Natural killer cell (primary cell): ENCODE results near the gene CCDC12. TPM values are rescaled to one million over a fixed set of nuclear protein-coding genes. Genes with fewer than 3 reads are reported as not detected.

ENCODE experiments used
- ATAC-seq, 3 donors: fragments of 150-1000 bp in 2 of 3; fragments of 200-7000 bp in 1 of 3; cut with Tn5 transposase; 1 replicate in 1 of 3; 2 replicates in 2 of 3; pipeline ENCODE4 v1.10.0; 2021; ENCODE audit warnings: mild to moderate bottlenecking in 2 of 3, moderate library complexity in 2 of 3
- DNase-seq, 2 donors: peaks; one replicate each; pipeline versions ENCODE4 v3.0.0 to v3.0.0-alpha.2; 2013 to 2021; ENCODE audit warnings: mixed read lengths in 1 of 2
- H3K27ac ChIP-seq: one replicate; pipeline ENCODE4 v1.5.1; 2013; ENCODE audit warnings: mild to moderate bottlenecking, low read length
- H3K27me3 ChIP-seq: one replicate; pipeline ENCODE4 v1.6.1; 2013; ENCODE audit warnings: low read length; ENCODE audit not compliant: control insufficient read depth, insufficient read depth
- H3K36me3 ChIP-seq: one replicate; pipeline ENCODE4 v1.6.1; 2013; ENCODE audit warnings: low read length; ENCODE audit not compliant: control insufficient read depth, insufficient read depth
- H3K4me1 ChIP-seq: one replicate; pipeline ENCODE4 v1.6.1; 2013; ENCODE audit warnings: low read length; ENCODE audit not compliant: control insufficient read depth, insufficient read depth
- H3K4me3 ChIP-seq: one replicate; pipeline ENCODE4 v1.5.1; 2013; ENCODE audit warnings: low read length
- H3K9me3 ChIP-seq: one replicate; pipeline ENCODE4 v1.6.1; 2013; ENCODE audit warnings: low read length; ENCODE audit not compliant: control insufficient read depth, insufficient read depth
- H3K27ac Mint-ChIP-seq, 2 donors: one replicate each; pipeline ENCODE4 v1.8.0; 2022; ENCODE audit warnings: mild to moderate bottlenecking in 2 of 2, mixed read lengths in 2 of 2, moderate library complexity in 1 of 2
- H3K27me3 Mint-ChIP-seq, 2 donors: one replicate each; pipeline ENCODE4 v1.8.0; 2022; ENCODE audit warnings: low read depth in 2 of 2, mixed read lengths in 2 of 2
- H3K36me3 Mint-ChIP-seq: one replicate; pipeline ENCODE4 v1.8.0; 2022; ENCODE audit warnings: mixed read lengths
- H3K4me1 Mint-ChIP-seq, 2 donors: one replicate each; pipeline ENCODE4 v1.8.0; 2022; ENCODE audit warnings: mixed read lengths in 2 of 2
- H3K4me3 Mint-ChIP-seq: one replicate; pipeline ENCODE4 v1.8.0; 2022; ENCODE audit warnings: mild to moderate bottlenecking, moderate library complexity, mixed read lengths
- H3K9me3 Mint-ChIP-seq, 2 donors: one replicate each; pipeline ENCODE4 v1.8.0; 2022; ENCODE audit warnings: mixed read lengths in 2 of 2
- WGBS: methylation state at CpG from one replicate; pipeline ENCODE4 v1.1.7; 2013; ENCODE audit warnings: missing lambda C conversion rate; ENCODE audit not compliant: insufficient coverage; 5-methylcytosine and 5-hydroxymethylcytosine counted together
- intact Hi-C: fragments of 100-400 bp; cut with micrococcal nuclease; formaldehyde crosslinking; loops from one replicate; pipeline ENCODE4 v1.14.2; 2022
- total RNA-seq, 4 donors: library from RNA; stranded (reverse); fragments of 120-200 nt in 1 of 4; gene quantifications; one replicate each; pipeline versions ENCODE4 v1.2.3 to v1.2.4, GENCODE V29; 2013 to 2022
- TF ChIP-seq, protein P1 (sequence below): fragments of 200-600 bp; IDR thresholded peaks from one replicate; pipeline ENCODE4 v1.8.0; 2022; ENCODE audit warnings: antibody characterized with exemption

CCDC12 gene
- total RNA-seq, 3 donors from 2014 or later (not counting 1 experiment from before 2014, with no cell fraction given), result 104 to 114 (median 111) TPM

DNA sequence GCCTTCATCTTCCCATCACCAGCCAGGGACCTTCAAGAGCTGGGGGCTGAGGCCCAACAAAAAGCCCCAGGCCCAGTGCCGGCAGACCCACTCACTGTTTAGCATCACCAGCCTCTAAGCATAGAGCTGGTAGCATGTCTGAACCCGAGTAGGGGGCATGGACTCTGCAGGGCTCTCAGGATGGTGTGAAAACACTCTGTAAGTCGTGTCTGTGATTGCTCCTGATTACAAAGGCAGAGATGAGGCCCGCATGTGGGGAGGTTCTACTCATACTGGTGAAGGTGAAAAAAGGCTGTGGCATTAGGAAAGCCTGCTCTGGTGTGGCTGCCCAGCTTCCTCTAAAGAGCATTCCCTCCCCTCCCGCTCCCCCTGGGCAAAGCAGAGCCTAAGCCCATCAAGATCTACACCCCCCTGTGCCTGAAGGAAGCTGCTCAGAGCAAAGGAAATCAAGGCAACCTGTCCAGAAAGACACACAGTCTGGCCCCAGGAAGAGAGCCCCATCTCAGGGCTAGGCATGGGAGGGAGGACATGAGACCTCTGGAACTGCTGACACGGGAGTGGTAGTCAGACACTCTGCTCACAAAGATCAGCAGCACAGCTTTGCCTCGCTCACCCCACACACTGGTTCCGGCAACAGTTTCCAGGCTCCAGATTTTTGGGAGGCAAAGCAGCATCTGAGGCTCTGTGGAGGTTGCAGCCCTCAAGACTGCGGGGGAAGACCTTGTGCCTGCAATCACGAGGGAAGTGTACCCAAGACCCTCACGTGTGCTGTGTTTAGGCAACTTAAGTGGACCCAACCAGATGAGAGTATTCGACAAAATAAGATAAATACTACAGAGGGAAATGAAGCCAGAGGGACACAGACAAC is 36.7 kb downstream of the CCDC12 start:
- H3K27me3 Mint-ChIP-seq, result no peaks in the 10 kb centered on the region
- DNase-seq (no peak), ATAC-seq (peak; percentile 68 to 74 (median 69))
- no peaks in the 10 kb centered on the region for H3K27me3 ChIP-seq
- TF ChIP-seq, protein P1, sequence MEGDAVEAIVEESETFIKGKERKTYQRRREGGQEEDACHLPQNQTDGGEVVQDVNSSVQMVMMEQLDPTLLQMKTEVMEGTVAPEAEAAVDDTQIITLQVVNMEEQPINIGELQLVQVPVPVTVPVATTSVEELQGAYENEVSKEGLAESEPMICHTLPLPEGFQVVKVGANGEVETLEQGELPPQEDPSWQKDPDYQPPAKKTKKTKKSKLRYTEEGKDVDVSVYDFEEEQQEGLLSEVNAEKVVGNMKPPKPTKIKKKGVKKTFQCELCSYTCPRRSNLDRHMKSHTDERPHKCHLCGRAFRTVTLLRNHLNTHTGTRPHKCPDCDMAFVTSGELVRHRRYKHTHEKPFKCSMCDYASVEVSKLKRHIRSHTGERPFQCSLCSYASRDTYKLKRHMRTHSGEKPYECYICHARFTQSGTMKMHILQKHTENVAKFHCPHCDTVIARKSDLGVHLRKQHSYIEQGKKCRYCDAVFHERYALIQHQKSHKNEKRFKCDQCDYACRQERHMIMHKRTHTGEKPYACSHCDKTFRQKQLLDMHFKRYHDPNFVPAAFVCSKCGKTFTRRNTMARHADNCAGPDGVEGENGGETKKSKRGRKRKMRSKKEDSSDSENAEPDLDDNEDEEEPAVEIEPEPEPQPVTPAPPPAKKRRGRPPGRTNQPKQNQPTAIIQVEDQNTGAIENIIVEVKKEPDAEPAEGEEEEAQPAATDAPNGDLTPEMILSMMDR, result no peak
- H3K36me3 ChIP-seq, result peaks cover 39% of the 10 kb centered on the region
- peak overlapping the region; percentile 74 for H3K4me3 Mint-ChIP-seq
- H3K9me3 Mint-ChIP-seq, result no peaks in the 10 kb centered on the region
- H3K4me1 Mint-ChIP-seq, result peaks cover 70 to 71% of the 10 kb centered on the region in 2 donors
- H3K4me1 ChIP-seq, result peaks cover 82% of the 10 kb centered on the region
- 66% methylated on average over 12 of the region's 12 CpGs for WGBS
- H3K36me3 Mint-ChIP-seq, result peaks cover 13% of the 10 kb centered on the region
- H3K27ac ChIP-seq, result peak overlapping the region; percentile 55
- H3K9me3 ChIP-seq, result no peaks in the 10 kb centered on the region
- peak overlapping the region; percentile 88 to 99 for H3K27ac Mint-ChIP-seq
- intact Hi-C loops, result no loop called here
- H3K4me3 ChIP-seq, result no peak overlapping the region

DNA sequence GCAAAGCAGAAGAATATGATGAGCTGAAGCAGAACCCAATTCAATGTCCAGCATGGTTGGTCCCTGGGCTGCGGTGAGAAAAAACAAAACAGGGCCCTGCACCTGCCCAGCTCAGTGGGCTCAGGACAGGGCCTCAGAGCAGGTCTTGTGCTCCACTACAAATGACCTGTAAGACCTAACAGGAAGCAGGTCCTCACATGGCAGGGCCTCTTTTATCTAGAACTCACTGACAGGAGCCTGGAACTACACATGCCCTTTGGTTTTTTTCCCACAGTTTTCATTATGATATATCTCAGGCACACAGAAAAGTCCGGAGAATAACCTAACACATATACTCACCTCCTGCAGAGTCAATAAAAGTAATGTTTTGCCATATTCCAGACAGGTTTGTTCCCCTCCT is 38.4 kb downstream of the CCDC12 start:
- Mint-ChIP-seq H3K4me3 (peak overlapping the region; percentile 42), H3K27me3 (no peaks in the 10 kb centered on the region), H3K4me1 (peaks cover 60 to 62% of the 10 kb centered on the region in 2 donors), H3K9me3 (no peaks in the 10 kb centered on the region), H3K36me3 (peaks cover 13% of the 10 kb centered on the region), H3K27ac (peak overlapping the region; percentile 88 to 99)
- H3K27me3 ChIP-seq, result no peaks in the 10 kb centered on the region
- no peak for ATAC-seq
- no peak overlapping the region for H3K4me3 ChIP-seq
- peaks cover 80% of the 10 kb centered on the region for H3K4me1 ChIP-seq
- DNase-seq, result no peak
- TF ChIP-seq, protein P1, result no peak
- peaks cover 43% of the 10 kb centered on the region for H3K36me3 ChIP-seq
- H3K27ac ChIP-seq, result peak overlapping the region; percentile 55
- H3K9me3 ChIP-seq, result no peaks in the 10 kb centered on the region
- WGBS, result 80% methylated on average over 2 of the region's 2 CpGs
- intact Hi-C loops, result no loop called here

DNA sequence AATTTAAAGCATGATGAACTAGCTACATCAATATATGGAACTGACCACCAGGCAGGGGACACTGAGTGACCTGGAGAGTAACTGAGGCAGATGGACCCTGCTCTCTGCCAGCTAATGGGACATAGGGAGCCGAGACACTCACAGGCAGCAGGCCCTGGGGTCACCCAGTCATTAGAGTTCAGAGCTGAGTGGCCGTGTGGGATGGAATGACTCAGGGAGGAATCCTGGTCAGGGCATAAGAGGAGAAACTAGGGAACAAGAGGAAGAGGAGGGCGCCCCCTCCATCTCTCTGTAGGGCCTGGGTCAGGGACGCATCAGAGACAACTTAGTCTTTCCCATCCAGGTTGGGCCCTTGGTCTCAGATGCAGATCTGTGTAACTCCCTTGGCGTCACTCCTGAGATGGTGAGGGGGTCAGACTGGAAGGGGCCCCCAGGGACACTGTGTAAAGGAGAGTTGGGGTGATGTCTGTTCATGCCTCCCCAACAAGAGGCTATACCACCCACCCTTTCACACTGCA is 39.8 kb downstream of the CCDC12 start:
- H3K4me1 ChIP-seq, result peaks cover 81% of the 10 kb centered on the region
- no peaks in the 10 kb centered on the region for H3K9me3 ChIP-seq
- intact Hi-C loops, result no loop called here
- Mint-ChIP-seq H3K4me3 (peak overlapping the region; percentile 17), H3K27ac (peak overlapping the region; percentile 38 to 50), H3K4me1 (peaks cover 57 to 59% of the 10 kb centered on the region in 2 donors), H3K36me3 (peaks cover 13% of the 10 kb centered on the region), H3K27me3 (no peaks in the 10 kb centered on the region), H3K9me3 (no peaks in the 10 kb centered on the region)
- peaks cover 39% of the 10 kb centered on the region for H3K36me3 ChIP-seq
- TF ChIP-seq, protein P1, result no peak
- no peak for ATAC-seq
- H3K4me3 ChIP-seq, result no peak overlapping the region
- no peaks in the 10 kb centered on the region for H3K27me3 ChIP-seq
- H3K27ac ChIP-seq, result no peak overlapping the region
- no peak for DNase-seq
- WGBS, result 93% methylated on average over 5 of the region's 5 CpGs
